DOHH2 (cell line): Measurements from ENCODE around the gene UQCRH.

Experiments used
- H3F3A ChIP-seq: fragments of 200-600 bp; sonication (generic), shearing (Covaris generic); 2 replicates; pipeline ENCODE4 v1.6.0; 2016; ENCODE audit warnings: antibody characterized with exemption, mild to moderate bottlenecking; ENCODE audit not compliant: control insufficient read depth, insufficient read depth
- H3K27ac ChIP-seq: fragments of 200-600 bp; sonication (generic); 2 replicates; pipeline ENCODE4 v1.5.1; 2014; ENCODE audit warnings: low read depth, mild to moderate bottlenecking, low read length, moderate library complexity
- H3K27me3 ChIP-seq: fragments of 200-600 bp; sonication (generic); 2 replicates; pipeline ENCODE4 v1.6.1; 2014; ENCODE audit warnings: mild to moderate bottlenecking, low read length, mixed read lengths; ENCODE audit not compliant: control insufficient read depth
- H3K36me3 ChIP-seq: fragments of 200-600 bp; sonication (generic); 2 replicates; pipeline ENCODE4 v1.6.1; 2014; ENCODE audit warnings: mild to moderate bottlenecking, low read length, moderate library complexity, mixed read lengths; ENCODE audit not compliant: control insufficient read depth
- H3K4me1 ChIP-seq: fragments of 200-600 bp; sonication (generic); 2 replicates; pipeline ENCODE4 v1.6.1; 2014; ENCODE audit warnings: mild to moderate bottlenecking, low read length, mixed read lengths; ENCODE audit not compliant: control insufficient read depth
- H3K4me2 ChIP-seq: fragments of 200-600 bp; sonication (generic); 2 replicates; pipeline ENCODE4 v1.6.0; 2014; ENCODE audit warnings: mild to moderate bottlenecking, low read length, moderate library complexity
- H3K4me3 ChIP-seq: fragments of 200-600 bp; sonication (generic); 2 replicates; pipeline ENCODE4 v1.5.1; 2014; ENCODE audit warnings: mild to moderate bottlenecking, low read length, mixed read lengths
- H3K79me2 ChIP-seq: fragments of 200-600 bp; sonication (generic); 2 replicates; pipeline ENCODE4 v1.6.1; 2014; ENCODE audit warnings: mild to moderate bottlenecking, low read length, mixed read lengths; ENCODE audit not compliant: control insufficient read depth
- H3K9me2 ChIP-seq: fragments of 200-600 bp; sonication (generic); replicated peaks from 2 replicates; pipeline ENCODE4 v1.6.1; 2014; ENCODE audit warnings: mild to moderate bottlenecking, low read length, mixed read lengths; ENCODE audit not compliant: control insufficient read depth
- H3K9me3 ChIP-seq: fragments of 200-600 bp; sonication (generic); 2 replicates; pipeline ENCODE4 v1.6.1; 2014; ENCODE audit warnings: antibody characterized with exemption, low read length, mixed read lengths; ENCODE audit not compliant: control insufficient read depth, insufficient read depth
- H4K20me1 ChIP-seq: fragments of 200-600 bp; sonication (generic); 2 replicates; pipeline ENCODE4 v1.6.0; 2014; ENCODE audit warnings: low read depth, mild to moderate bottlenecking, antibody characterized with exemption, low read length, moderate library complexity; ENCODE audit not compliant: control insufficient read depth, insufficient read depth
- EZH2phosphoT487 ChIP-seq: fragments of 200-600 bp; sonication (generic); IDR thresholded peaks from 2 replicates; pipeline ENCODE4 v1.6.1; 2017; ENCODE audit warnings: borderline replicate concordance, mild to moderate bottlenecking, antibody characterized with exemption, low read length, moderate library complexity, mixed read lengths
- TF ChIP-seq, protein P1 (sequence below): fragments of 200-600 bp; sonication (generic); IDR thresholded peaks from one replicate; pipeline ENCODE4 v1.5.1; 2014; ENCODE audit warnings: antibody characterized with exemption, mild to moderate bottlenecking, low read depth, low read length; ENCODE audit not compliant: poor library complexity, severe bottlenecking

UQCRH gene

DNA sequence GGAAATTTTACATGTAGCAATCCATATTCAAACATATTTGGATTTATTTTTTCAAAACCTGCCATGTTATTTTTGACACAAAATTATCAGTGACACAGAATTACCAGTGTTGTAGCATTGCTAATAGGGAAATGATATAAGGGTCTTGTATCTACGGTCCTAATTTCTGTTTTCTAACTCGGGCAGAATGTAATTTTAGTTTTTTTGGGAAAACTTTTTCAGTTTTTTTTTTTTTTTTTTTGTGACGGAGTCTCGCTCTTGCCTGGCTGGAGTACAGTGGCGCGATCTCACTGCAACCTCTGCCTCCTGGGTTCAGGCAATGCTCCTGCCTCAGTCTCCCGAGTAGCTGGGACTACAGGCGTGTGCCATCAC lies 2.6 kb downstream of the UQCRH start:
- no peaks in the 10 kb centered on the region for H3K27me3 ChIP-seq
- H3F3A ChIP-seq, result peaks cover 11% of the 10 kb centered on the region; the same call in 1 of the 2 replicates
- H3K9me3 ChIP-seq, result no peaks in the 10 kb centered on the region
- H3K4me3 ChIP-seq, result peak overlapping the region; percentile 84
- no peak for TF ChIP-seq EZH2phosphoT487
- TF ChIP-seq, protein P1, sequence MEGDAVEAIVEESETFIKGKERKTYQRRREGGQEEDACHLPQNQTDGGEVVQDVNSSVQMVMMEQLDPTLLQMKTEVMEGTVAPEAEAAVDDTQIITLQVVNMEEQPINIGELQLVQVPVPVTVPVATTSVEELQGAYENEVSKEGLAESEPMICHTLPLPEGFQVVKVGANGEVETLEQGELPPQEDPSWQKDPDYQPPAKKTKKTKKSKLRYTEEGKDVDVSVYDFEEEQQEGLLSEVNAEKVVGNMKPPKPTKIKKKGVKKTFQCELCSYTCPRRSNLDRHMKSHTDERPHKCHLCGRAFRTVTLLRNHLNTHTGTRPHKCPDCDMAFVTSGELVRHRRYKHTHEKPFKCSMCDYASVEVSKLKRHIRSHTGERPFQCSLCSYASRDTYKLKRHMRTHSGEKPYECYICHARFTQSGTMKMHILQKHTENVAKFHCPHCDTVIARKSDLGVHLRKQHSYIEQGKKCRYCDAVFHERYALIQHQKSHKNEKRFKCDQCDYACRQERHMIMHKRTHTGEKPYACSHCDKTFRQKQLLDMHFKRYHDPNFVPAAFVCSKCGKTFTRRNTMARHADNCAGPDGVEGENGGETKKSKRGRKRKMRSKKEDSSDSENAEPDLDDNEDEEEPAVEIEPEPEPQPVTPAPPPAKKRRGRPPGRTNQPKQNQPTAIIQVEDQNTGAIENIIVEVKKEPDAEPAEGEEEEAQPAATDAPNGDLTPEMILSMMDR, result no peak
- H3K9me2 ChIP-seq, result no peaks in the 10 kb centered on the region
- peaks cover 37% of the 10 kb centered on the region; the same call in 1 of the 2 replicates for H4K20me1 ChIP-seq
- peaks cover 97% of the 10 kb centered on the region for H3K79me2 ChIP-seq
- peaks cover 32% of the 10 kb centered on the region for H3K4me1 ChIP-seq
- H3K4me2 ChIP-seq, result peak overlapping the region; percentile 94
- peak overlapping the region; percentile 38; the same call in 1 of the 2 replicates for H3K27ac ChIP-seq
- peaks cover 82% of the 10 kb centered on the region for H3K36me3 ChIP-seq

- no peak overlapping the region for H3K27ac ChIP-seq
- H3K27me3 ChIP-seq, result no peaks in the 10 kb centered on the region
- H3K4me1 ChIP-seq, result peaks cover 28% of the 10 kb centered on the region
- no peak overlapping the region for H3K4me3 ChIP-seq
- H3K4me2 ChIP-seq, result no peak overlapping the region
- peaks cover 91% of the 10 kb centered on the region for H3K36me3 ChIP-seq
- no peaks in the 10 kb centered on the region for H3K9me2 ChIP-seq
- H4K20me1 ChIP-seq, result peaks cover 37% of the 10 kb centered on the region; the same call in 1 of the 2 replicates
- H3K79me2 ChIP-seq, result peaks cover 94% of the 10 kb centered on the region
- no peaks in the 10 kb centered on the region for H3K9me3 ChIP-seq
- TF ChIP-seq EZH2phosphoT487, result no peak
- TF ChIP-seq, protein P1, result no peak
- peaks cover 26% of the 10 kb centered on the region for H3F3A ChIP-seq
These were observed 6.1 kb downstream of the UQCRH start for GRCh38 chr1:46309401-46310159.

GRCh38 chr1:46310321-46310720 lies 6.8 kb downstream of the UQCRH start:
- Histone ChIP-seq H3K4me1 (peaks cover 32% of the 10 kb centered on the region), H3K36me3 (peaks cover 89% of the 10 kb centered on the region), H3K4me2 (no peak overlapping the region), H3K79me2 (peaks cover 91% of the 10 kb centered on the region), H3K9me3 (no peaks in the 10 kb centered on the region), H3K27ac (no peak overlapping the region), H3K4me3 (no peak overlapping the region), H3F3A (peaks cover 27% of the 10 kb centered on the region), H3K9me2 (no peaks in the 10 kb centered on the region), H4K20me1 (peaks cover 37% of the 10 kb centered on the region; the same call in 1 of the 2 replicates), H3K27me3 (no peaks in the 10 kb centered on the region)
- TF ChIP-seq, protein P1, result no peak
- no peak for TF ChIP-seq EZH2phosphoT487
